H9 (cell line): ENCODE measurements around the gene IL9R. TPM values are rescaled to one million over a fixed set of nuclear protein-coding genes. Genes with fewer than 3 reads are reported as not detected.

Source experiments
- DNase-seq: peaks from one replicate; pipeline ENCODE4 v3.0.0-alpha.2; 2017
- H2AFZ ChIP-seq: one replicate; pipeline ENCODE4 v1.6.1; 2013; ENCODE audit warnings: mild to moderate bottlenecking, low read length, control low read depth, moderate library complexity
- H2AK5ac ChIP-seq: 2 replicates; pipeline ENCODE4 v1.6.1; 2013; ENCODE audit warnings: low read length, control low read depth, mixed read lengths; ENCODE audit not compliant: insufficient read length
- H2BK120ac ChIP-seq: one replicate; pipeline ENCODE4 v1.6.1; 2013; ENCODE audit warnings: low read depth, mild to moderate bottlenecking, low read length, control low read depth, inconsistent platforms; ENCODE audit not compliant: poor library complexity, severe bottlenecking
- H2BK12ac ChIP-seq: 2 replicates; pipeline ENCODE4 v1.6.1; 2013; ENCODE audit warnings: low read length, control low read depth, mixed read lengths, low read depth; ENCODE audit not compliant: insufficient read length
- H2BK15ac ChIP-seq: 2 replicates; pipeline ENCODE4 v1.6.1; 2013; ENCODE audit warnings: low read depth, low read length, control low read depth
- H2BK20ac ChIP-seq: one replicate; pipeline ENCODE4 v1.6.1; 2013; ENCODE audit warnings: low read depth, mild to moderate bottlenecking, low read length, control low read depth, inconsistent platforms; ENCODE audit not compliant: poor library complexity, severe bottlenecking
- H2BK5ac ChIP-seq: 2 replicates; pipeline ENCODE4 v1.6.1; 2013; ENCODE audit warnings: low read length, control low read depth, mixed read lengths; ENCODE audit not compliant: insufficient read length
- H3K14ac ChIP-seq: 2 replicates; pipeline ENCODE4 v1.6.1; 2013; ENCODE audit warnings: low read length, control low read depth; ENCODE audit not compliant: insufficient read depth
- H3K18ac ChIP-seq: 2 replicates; pipeline ENCODE4 v1.6.1; 2013; ENCODE audit warnings: low read depth, mild to moderate bottlenecking, mixed read lengths, low read length, control low read depth; ENCODE audit not compliant: insufficient read length
- H3K23ac ChIP-seq: 2 replicates; pipeline ENCODE4 v1.6.1; 2013; ENCODE audit warnings: low read length, control low read depth, mixed read lengths, low read depth; ENCODE audit not compliant: insufficient read length
- H3K23me2 ChIP-seq: 2 replicates; pipeline ENCODE4 v1.6.1; 2013; ENCODE audit warnings: low read depth, mild to moderate bottlenecking, mixed read lengths, low read length, control low read depth; ENCODE audit not compliant: insufficient read length, poor library complexity, severe bottlenecking
- H3K27ac ChIP-seq: 2 replicates; pipeline ENCODE4 v1.5.1; 2013; ENCODE audit warnings: low read length, control low read depth, mixed read lengths, low read depth; ENCODE audit not compliant: insufficient read length
- H3K27me3 ChIP-seq: 2 replicates; pipeline ENCODE4 v1.6.1; 2013; ENCODE audit warnings: low read length, control low read depth, inconsistent platforms; ENCODE audit not compliant: insufficient read depth
- H3K4ac ChIP-seq: 2 replicates; pipeline ENCODE4 v1.6.1; 2013; ENCODE audit warnings: low read depth, mild to moderate bottlenecking, control low read depth, inconsistent platforms, low read length, moderate library complexity
- H3K4me1 ChIP-seq: 2 replicates; pipeline ENCODE4 v1.6.1; 2013; ENCODE audit warnings: low read length, control low read depth, inconsistent platforms; ENCODE audit not compliant: insufficient read depth
- H3K4me2 ChIP-seq: 2 replicates; pipeline ENCODE4 v1.6.1; 2013; ENCODE audit warnings: low read length, control low read depth, mixed read lengths; ENCODE audit not compliant: insufficient read length, insufficient read depth
- H3K56ac ChIP-seq: 2 replicates; pipeline ENCODE4 v1.6.1; 2013; ENCODE audit warnings: low read depth, mild to moderate bottlenecking, mixed read lengths, low read length, control low read depth; ENCODE audit not compliant: insufficient read length
- H3K79me1 ChIP-seq: 2 replicates; pipeline ENCODE4 v1.6.1; 2013; ENCODE audit warnings: low read depth, mild to moderate bottlenecking, moderate library complexity, low read length, control low read depth, inconsistent platforms; ENCODE audit not compliant: insufficient read depth, poor library complexity, severe bottlenecking
- H3K79me2 ChIP-seq: 2 replicates; pipeline ENCODE4 v1.6.1; 2013; ENCODE audit warnings: low read length, control low read depth, inconsistent platforms; ENCODE audit not compliant: insufficient read depth
- H3K9ac ChIP-seq: 2 replicates; pipeline ENCODE4 v1.6.1; 2013; ENCODE audit warnings: low read length, control low read depth, mixed read lengths; ENCODE audit not compliant: insufficient read length; ENCODE audit errors: extremely low read depth
- H3K9me3 ChIP-seq: one replicate; pipeline ENCODE4 v1.6.1; 2013; ENCODE audit warnings: low read depth, low read length, inconsistent platforms; ENCODE audit not compliant: control insufficient read depth
- H3T11ph ChIP-seq: one replicate; pipeline ENCODE4 v1.6.1; 2013; ENCODE audit warnings: mild to moderate bottlenecking, low read length, control low read depth, inconsistent platforms
- H4K20me1 ChIP-seq: one replicate; pipeline ENCODE4 v1.6.1; 2013; ENCODE audit not compliant: control insufficient read depth, insufficient read length, insufficient read depth
- H4K5ac ChIP-seq: 2 replicates; pipeline ENCODE4 v1.6.1; 2013; ENCODE audit warnings: low read depth, mild to moderate bottlenecking, mixed read lengths, low read length, control low read depth; ENCODE audit not compliant: insufficient read length
- H4K8ac ChIP-seq: replicated peaks from 2 replicates; pipeline ENCODE4 v1.6.1; 2013; ENCODE audit warnings: low read length, control low read depth, mixed read lengths, low read depth; ENCODE audit not compliant: insufficient read length
- H4K91ac ChIP-seq: 2 replicates; pipeline ENCODE4 v1.6.1; 2013; ENCODE audit warnings: low read depth, mild to moderate bottlenecking, moderate library complexity, mixed read lengths, low read length, control low read depth; ENCODE audit not compliant: insufficient read length
- H3K27ac Mint-ChIP-seq, 3 experiments: 2 replicates in 2 of 3; 3 replicates in 1 of 3; pipeline ENCODE4 v1.8.0; 2020 to 2021; ENCODE audit warnings: mixed read lengths in 3 of 3, mild to moderate bottlenecking in 1 of 3, moderate library complexity in 1 of 3
- H3K27me3 Mint-ChIP-seq: 2 replicates; pipeline ENCODE4 v1.8.0; 2021; ENCODE audit warnings: low read depth, mild to moderate bottlenecking, moderate library complexity, mixed read lengths
- H3K36me3 Mint-ChIP-seq, 3 experiments: 2 replicates in 2 of 3; 3 replicates in 1 of 3; pipeline ENCODE4 v1.8.0; 2020 to 2021; ENCODE audit warnings: low read depth in 3 of 3, mixed read lengths in 3 of 3; ENCODE audit not compliant: insufficient read depth in 1 of 3
- H3K4me1 Mint-ChIP-seq, 2 experiments: 2 replicates each; pipeline ENCODE4 v1.8.0; 2020; ENCODE audit warnings: mixed read lengths in 2 of 2
- H3K4me3 Mint-ChIP-seq, 2 experiments: 2 replicates in 1 of 2; 3 replicates in 1 of 2; pipeline ENCODE4 v1.8.0; 2020 to 2021; ENCODE audit warnings: mild to moderate bottlenecking in 2 of 2, mixed read lengths in 2 of 2, moderate library complexity in 1 of 2
- H3K9me3 Mint-ChIP-seq, 2 experiments: 2 replicates in 1 of 2; 3 replicates in 1 of 2; pipeline ENCODE4 v1.8.0; 2020; ENCODE audit warnings: mild to moderate bottlenecking in 2 of 2, mixed read lengths in 2 of 2, moderate library complexity in 1 of 2
- WGBS: extraction: QIAGEN DNeasy Blood & Tissue Kit; methylation state at CpG from one replicate; pipeline ENCODE4 v1.1.7; 2013; ENCODE audit warnings: missing lambda C conversion rate, low lambda C conversion rate, mixed read lengths; ENCODE audit not compliant: insufficient read length; ENCODE audit errors: extremely low coverage; 5-methylcytosine and 5-hydroxymethylcytosine counted together
- total RNA-seq: library from RNA; stranded (reverse); gene quantifications from 2 replicates; pipeline ENCODE4 v1.2.1, GENCODE V29; 2021
- TF ChIP-seq, protein P1 (sequence below): fragments of 200-600 bp; sonication (generic); conservative IDR thresholded peaks from 3 replicates; pipeline ENCODE4 v1.8.0; 2021; ENCODE audit warnings: antibody characterized with exemption, mild to moderate bottlenecking

IL9R gene
- total RNA-seq, 1 experiment from 2014 or later = 0.72 TPM

- Histone ChIP-seq H3K27me3 (no peaks in the 10 kb centered on the region), H2BK120ac (no peak overlapping the region), H3K27ac (no peak overlapping the region), H3K56ac (no peak overlapping the region), H3K23me2 (no peaks in the 10 kb centered on the region), H3K18ac (no peak overlapping the region), H4K20me1 (no peaks in the 10 kb centered on the region), H3K14ac (no peak overlapping the region), H2AFZ (no peak overlapping the region), H2BK12ac (no peak overlapping the region), H2AK5ac (no peak overlapping the region), H3K4ac (no peak overlapping the region), H3K79me2 (no peaks in the 10 kb centered on the region), H2BK15ac (no peak overlapping the region), H4K91ac (no peak overlapping the region), H3K4me1 (no peaks in the 10 kb centered on the region; the same call in 1 of the 2 replicates), H3T11ph (no peak overlapping the region), H3K9me3 (peaks cover 49% of the 10 kb centered on the region), H4K5ac (no peak overlapping the region), H2BK5ac (no peak overlapping the region), H3K4me2 (no peak overlapping the region), H2BK20ac (no peak overlapping the region), H3K79me1 (no peaks in the 10 kb centered on the region), H3K9ac (no peak overlapping the region), H3K23ac (no peak overlapping the region), H4K8ac (no peak overlapping the region)
- DNase-seq = no peak
- TF ChIP-seq, protein P1, sequence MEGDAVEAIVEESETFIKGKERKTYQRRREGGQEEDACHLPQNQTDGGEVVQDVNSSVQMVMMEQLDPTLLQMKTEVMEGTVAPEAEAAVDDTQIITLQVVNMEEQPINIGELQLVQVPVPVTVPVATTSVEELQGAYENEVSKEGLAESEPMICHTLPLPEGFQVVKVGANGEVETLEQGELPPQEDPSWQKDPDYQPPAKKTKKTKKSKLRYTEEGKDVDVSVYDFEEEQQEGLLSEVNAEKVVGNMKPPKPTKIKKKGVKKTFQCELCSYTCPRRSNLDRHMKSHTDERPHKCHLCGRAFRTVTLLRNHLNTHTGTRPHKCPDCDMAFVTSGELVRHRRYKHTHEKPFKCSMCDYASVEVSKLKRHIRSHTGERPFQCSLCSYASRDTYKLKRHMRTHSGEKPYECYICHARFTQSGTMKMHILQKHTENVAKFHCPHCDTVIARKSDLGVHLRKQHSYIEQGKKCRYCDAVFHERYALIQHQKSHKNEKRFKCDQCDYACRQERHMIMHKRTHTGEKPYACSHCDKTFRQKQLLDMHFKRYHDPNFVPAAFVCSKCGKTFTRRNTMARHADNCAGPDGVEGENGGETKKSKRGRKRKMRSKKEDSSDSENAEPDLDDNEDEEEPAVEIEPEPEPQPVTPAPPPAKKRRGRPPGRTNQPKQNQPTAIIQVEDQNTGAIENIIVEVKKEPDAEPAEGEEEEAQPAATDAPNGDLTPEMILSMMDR = no peak
- H3K4me3 Mint-ChIP-seq = no peak overlapping the region
- no CpG with 5 or more reads among the region's 3 CpGs for WGBS
- H3K36me3 Mint-ChIP-seq = peaks cover 0 to 2% (median 2%) of the 10 kb centered on the region in 3 experiments; a peak in 4 of 7 replicates
- peaks cover 22 to 25% of the 10 kb centered on the region in 2 experiments for H3K9me3 Mint-ChIP-seq
- no peaks in the 10 kb centered on the region; the same call in 1 of the 2 replicates for H3K27me3 Mint-ChIP-seq
- peaks cover 7 to 9% of the 10 kb centered on the region in 2 experiments for H3K4me1 Mint-ChIP-seq
- H3K27ac Mint-ChIP-seq = no peak overlapping the region
Measured at GRCh38 chrX:155953055-155953454, 44.4 kb upstream of the IL9R start.
